Endothelial cell of umbilical vein (primary cell): ENCODE data around the gene RALB.

Experiments used
- EZH2 ChIP-seq: IDR thresholded peaks from 2 replicates; pipeline ENCODE4 v1.6.1; 2012; ENCODE audit warnings: borderline replicate concordance, low read depth, mild to moderate bottlenecking, moderate library complexity, low read length, inconsistent platforms; ENCODE audit not compliant: severe bottlenecking
- MAX ChIP-seq: IDR thresholded peaks from 2 replicates; pipeline ENCODE4 v1.6.1; 2011; ENCODE audit not compliant: insufficient read depth, insufficient read length
- POLR2A ChIP-seq: IDR thresholded peaks from 2 replicates; pipeline ENCODE4 v1.6.1; 2012; ENCODE audit warnings: low read depth, mild to moderate bottlenecking, control low read depth, low read length
- POLR2AphosphoS5 ChIP-seq: IDR thresholded peaks from 2 replicates; pipeline ENCODE4 v1.6.1; 2012; ENCODE audit warnings: low read depth, mild to moderate bottlenecking, control low read depth, low read length, moderate library complexity; ENCODE audit not compliant: insufficient read depth
- TF ChIP-seq, protein P1 (sequence below), 2 donors: IDR thresholded peaks; 1 replicate in 1 of 2; 2 replicates in 1 of 2; pipeline ENCODE4 v1.5.1; 2011; ENCODE audit warnings: low read length in 2 of 2, mild to moderate bottlenecking in 2 of 2, moderate library complexity in 2 of 2, control low read depth in 1 of 2, inconsistent platforms in 1 of 2, low read depth in 1 of 2; ENCODE audit not compliant: insufficient read depth in 1 of 2; ENCODE audit errors: extremely low read depth in 1 of 2

DNA sequence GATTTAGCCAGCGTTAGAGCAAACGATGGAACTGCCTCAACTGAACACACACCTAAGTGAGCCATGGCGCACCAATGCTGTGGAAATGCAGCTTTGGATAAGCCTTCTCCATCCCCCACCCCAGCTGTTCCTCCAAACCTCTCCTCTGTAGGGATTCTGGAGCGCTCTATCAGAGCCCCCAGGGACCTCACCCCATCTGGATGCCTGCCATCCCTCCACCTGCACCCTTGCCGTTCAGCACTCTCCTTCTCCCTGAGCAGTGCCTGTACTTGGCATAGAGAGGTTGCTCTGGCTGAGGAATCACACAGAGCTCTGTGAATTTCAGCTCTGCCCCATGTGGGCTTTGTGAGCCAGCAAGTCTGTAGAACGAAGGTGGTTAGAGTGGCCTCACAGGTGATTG lies 50.5 kb downstream of the RALB start:
- no peak for TF ChIP-seq EZH2
- TF ChIP-seq, protein P1, sequence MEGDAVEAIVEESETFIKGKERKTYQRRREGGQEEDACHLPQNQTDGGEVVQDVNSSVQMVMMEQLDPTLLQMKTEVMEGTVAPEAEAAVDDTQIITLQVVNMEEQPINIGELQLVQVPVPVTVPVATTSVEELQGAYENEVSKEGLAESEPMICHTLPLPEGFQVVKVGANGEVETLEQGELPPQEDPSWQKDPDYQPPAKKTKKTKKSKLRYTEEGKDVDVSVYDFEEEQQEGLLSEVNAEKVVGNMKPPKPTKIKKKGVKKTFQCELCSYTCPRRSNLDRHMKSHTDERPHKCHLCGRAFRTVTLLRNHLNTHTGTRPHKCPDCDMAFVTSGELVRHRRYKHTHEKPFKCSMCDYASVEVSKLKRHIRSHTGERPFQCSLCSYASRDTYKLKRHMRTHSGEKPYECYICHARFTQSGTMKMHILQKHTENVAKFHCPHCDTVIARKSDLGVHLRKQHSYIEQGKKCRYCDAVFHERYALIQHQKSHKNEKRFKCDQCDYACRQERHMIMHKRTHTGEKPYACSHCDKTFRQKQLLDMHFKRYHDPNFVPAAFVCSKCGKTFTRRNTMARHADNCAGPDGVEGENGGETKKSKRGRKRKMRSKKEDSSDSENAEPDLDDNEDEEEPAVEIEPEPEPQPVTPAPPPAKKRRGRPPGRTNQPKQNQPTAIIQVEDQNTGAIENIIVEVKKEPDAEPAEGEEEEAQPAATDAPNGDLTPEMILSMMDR (IDR thresholded peaks at IDR 0.05; ENCODE audit: extremely low read depth in 1 of 2, insufficient read depth in 1 of 2, low read depth in 1 of 2, low read length in 2 of 2), result no peak
- TF ChIP-seq POLR2A, result no peak
- TF ChIP-seq POLR2AphosphoS5, result no peak
- TF ChIP-seq MAX, result no peak
